Measurements from ENCODE around the gene OR51E2.

GRCh38 chr11:4645974-4646373 is 51.7 kb downstream of the OR51E2 start:
- no peak for TF ChIP-seq CTCF (IDR thresholded peaks at IDR 0.05)
- peak; percentile 7 for TF ChIP-seq POLR2AphosphoS5 (IDR thresholded peaks at IDR 0.05)
